ENCODE results near the gene KCNIP2.

KCNIP2 gene

GRCh38 chr10:101879456-101880231, 36.0 kb upstream of the KCNIP2 start:
- no peaks in the 10 kb centered on the region for H3K9me3 ChIP-seq (ENCODE audit: control insufficient read depth in 5 of 5, low read length in 5 of 5)
- H3K27ac ChIP-seq (ENCODE audit: low read depth, low read length) = no peak overlapping the region
- no peaks in the 10 kb centered on the region for H3K27me3 ChIP-seq (ENCODE audit: control insufficient read depth in 5 of 5, insufficient read depth in 4 of 5, low read length in 5 of 5)
- H3K4me3 ChIP-seq (ENCODE audit: low read depth in 1 of 5, low read length in 5 of 5) = no peak overlapping the region
- no peak overlapping the region for H3K9ac ChIP-seq (ENCODE audit: low read length in 5 of 5)
- peaks cover 2 to 13% (median 3%) of the 10 kb centered on the region in 5 donors for H3K36me3 ChIP-seq (ENCODE audit: control insufficient read depth in 5 of 5, insufficient read depth in 5 of 5, low read length in 5 of 5)
- H3K4me1 ChIP-seq (ENCODE audit: control insufficient read depth in 5 of 5, insufficient read depth in 5 of 5, low read length in 5 of 5) = peaks cover 0 to 5% (median 0%) of the 10 kb centered on the region in 5 donors

- Histone ChIP-seq H3K27ac (ENCODE audit: low read depth, low read length) (no peak overlapping the region), H3K4me3 (ENCODE audit: low read depth in 1 of 5, low read length in 5 of 5) (no peak overlapping the region), H3K36me3 (ENCODE audit: control insufficient read depth in 5 of 5, insufficient read depth in 5 of 5, low read length in 5 of 5) (peaks cover 2 to 15% (median 6%) of the 10 kb centered on the region in 5 donors), H3K27me3 (ENCODE audit: control insufficient read depth in 5 of 5, insufficient read depth in 4 of 5, low read length in 5 of 5) (no peaks in the 10 kb centered on the region), H3K9ac (ENCODE audit: low read length in 5 of 5) (no peak overlapping the region), H3K9me3 (ENCODE audit: control insufficient read depth in 5 of 5, low read length in 5 of 5) (no peaks in the 10 kb centered on the region), H3K4me1 (ENCODE audit: control insufficient read depth in 5 of 5, insufficient read depth in 5 of 5, low read length in 5 of 5) (peaks cover 0 to 5% (median 0%) of the 10 kb centered on the region in 5 donors)
Observed at GRCh38 chr10:101878869-101879268, 35.3 kb upstream of the KCNIP2 start.

DNA sequence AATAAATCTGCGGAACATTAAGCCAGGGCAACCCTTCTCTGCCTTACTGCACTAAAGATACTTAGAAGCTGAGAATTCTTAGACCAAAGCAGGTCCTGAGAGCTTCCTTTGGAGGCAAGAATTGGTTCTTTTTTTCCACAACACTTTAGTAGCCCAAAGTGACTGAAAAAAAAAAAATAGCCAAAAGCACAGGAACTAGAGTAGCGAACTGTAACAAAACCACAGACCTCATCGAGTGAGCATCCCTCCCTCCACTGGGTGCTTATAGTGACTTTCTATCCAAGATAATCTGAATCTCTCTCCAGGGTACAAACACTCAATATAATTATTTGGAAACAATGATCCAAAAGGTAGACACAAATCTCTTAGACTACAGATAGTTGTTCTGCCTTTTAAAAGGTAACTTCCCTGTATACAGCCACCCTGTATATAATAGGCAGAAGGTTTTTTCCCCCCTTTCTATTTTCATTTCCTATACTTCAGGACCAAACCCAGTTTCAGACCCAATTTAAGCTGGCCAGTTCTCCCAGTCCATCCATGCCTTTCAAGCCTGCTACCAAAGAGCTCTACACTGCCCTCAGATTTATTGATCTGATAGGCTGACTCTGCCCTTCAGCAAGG, 31.6 kb upstream of the KCNIP2 start:
- Histone ChIP-seq H3K36me3 (ENCODE audit: control insufficient read depth in 5 of 5, insufficient read depth in 5 of 5, low read length in 5 of 5) (peaks cover 2 to 14% (median 5%) of the 10 kb centered on the region in 5 donors), H3K9ac (ENCODE audit: low read length in 5 of 5) (no peak overlapping the region), H3K27me3 (ENCODE audit: control insufficient read depth in 5 of 5, insufficient read depth in 4 of 5, low read length in 5 of 5) (no peaks in the 10 kb centered on the region), H3K27ac (ENCODE audit: low read depth, low read length) (no peak overlapping the region), H3K9me3 (ENCODE audit: control insufficient read depth in 5 of 5, low read length in 5 of 5) (no peaks in the 10 kb centered on the region), H3K4me3 (ENCODE audit: low read depth in 1 of 5, low read length in 5 of 5) (no peak overlapping the region), H3K4me1 (ENCODE audit: control insufficient read depth in 5 of 5, insufficient read depth in 5 of 5, low read length in 5 of 5) (peaks cover 0 to 5% (median 0%) of the 10 kb centered on the region in 5 donors)

- no peak overlapping the region for H3K9ac ChIP-seq (ENCODE audit: low read length in 5 of 5)
- no peak overlapping the region for H3K27ac ChIP-seq (ENCODE audit: low read depth, low read length)
- no peaks in the 10 kb centered on the region for H3K27me3 ChIP-seq (ENCODE audit: control insufficient read depth in 5 of 5, insufficient read depth in 4 of 5, low read length in 5 of 5)
- H3K36me3 ChIP-seq (ENCODE audit: control insufficient read depth in 5 of 5, insufficient read depth in 5 of 5, low read length in 5 of 5) = peaks cover 0 to 8% (median 5%) of the 10 kb centered on the region in 5 donors
- peaks cover 0 to 5% (median 0%) of the 10 kb centered on the region in 5 donors for H3K4me1 ChIP-seq (ENCODE audit: control insufficient read depth in 5 of 5, insufficient read depth in 5 of 5, low read length in 5 of 5)
- no peaks in the 10 kb centered on the region for H3K9me3 ChIP-seq (ENCODE audit: control insufficient read depth in 5 of 5, low read length in 5 of 5)
- no peak overlapping the region for H3K4me3 ChIP-seq (ENCODE audit: low read depth in 1 of 5, low read length in 5 of 5)
Observed at GRCh38 chr10:101874252-101874651, 30.7 kb upstream of the KCNIP2 start.

GRCh38 chr10:101867931-101868330, 24.3 kb upstream of the KCNIP2 start:
- Histone ChIP-seq H3K27ac (ENCODE audit: low read depth, low read length) (no peak overlapping the region), H3K9ac (ENCODE audit: low read length in 5 of 5) (no peak overlapping the region), H3K4me1 (ENCODE audit: control insufficient read depth in 5 of 5, insufficient read depth in 5 of 5, low read length in 5 of 5) (peaks cover 0 to 5% (median 0%) of the 10 kb centered on the region in 5 donors), H3K4me3 (ENCODE audit: low read depth in 1 of 5, low read length in 5 of 5) (no peak overlapping the region), H3K9me3 (ENCODE audit: control insufficient read depth in 5 of 5, low read length in 5 of 5) (no peaks in the 10 kb centered on the region), H3K27me3 (ENCODE audit: control insufficient read depth in 5 of 5, insufficient read depth in 4 of 5, low read length in 5 of 5) (no peaks in the 10 kb centered on the region), H3K36me3 (ENCODE audit: control insufficient read depth in 5 of 5, insufficient read depth in 5 of 5, low read length in 5 of 5) (peaks cover 0 to 3% (median 0%) of the 10 kb centered on the region in 5 donors)

DNA sequence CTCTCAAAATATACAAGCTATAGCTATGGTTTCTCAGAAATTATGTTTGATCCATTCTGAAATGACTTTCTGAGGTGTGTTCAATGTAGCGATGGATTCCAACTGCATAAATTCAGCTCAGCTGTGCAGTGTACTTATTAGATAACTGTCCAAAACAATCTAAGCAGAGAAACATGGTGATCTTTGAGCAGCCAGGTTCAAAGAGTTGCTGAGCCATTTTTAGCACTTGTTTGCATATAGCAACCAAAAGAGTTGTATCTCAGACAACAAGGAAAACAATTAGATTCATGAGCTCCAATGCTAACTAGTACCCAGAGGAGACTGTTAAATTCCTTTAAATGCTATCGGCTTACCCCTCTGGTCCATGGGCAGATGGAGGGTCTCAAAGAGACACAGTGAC, 15.9 kb upstream of the KCNIP2 start:
- peaks cover 0 to 9% (median 4%) of the 10 kb centered on the region in 5 donors for H3K9me3 ChIP-seq (ENCODE audit: control insufficient read depth in 5 of 5, low read length in 5 of 5)
- H3K4me1 ChIP-seq (ENCODE audit: control insufficient read depth in 5 of 5, insufficient read depth in 5 of 5, low read length in 5 of 5) = peaks cover 0 to 22% (median 9%) of the 10 kb centered on the region in 5 donors
- H3K27me3 ChIP-seq (ENCODE audit: control insufficient read depth in 5 of 5, insufficient read depth in 4 of 5, low read length in 5 of 5) = no peaks in the 10 kb centered on the region
- H3K36me3 ChIP-seq (ENCODE audit: control insufficient read depth in 5 of 5, insufficient read depth in 5 of 5, low read length in 5 of 5) = peaks cover 0 to 17% (median 0%) of the 10 kb centered on the region in 5 donors
- no peak overlapping the region for H3K9ac ChIP-seq (ENCODE audit: low read length in 5 of 5)
- no peak overlapping the region for H3K27ac ChIP-seq (ENCODE audit: low read depth, low read length)
- H3K4me3 ChIP-seq (ENCODE audit: low read depth in 1 of 5, low read length in 5 of 5) = no peak overlapping the region

- Histone ChIP-seq H3K9me3 (ENCODE audit: control insufficient read depth in 5 of 5, low read length in 5 of 5) (peaks cover 0 to 9% (median 4%) of the 10 kb centered on the region in 5 donors), H3K27me3 (ENCODE audit: control insufficient read depth in 5 of 5, insufficient read depth in 4 of 5, low read length in 5 of 5) (no peaks in the 10 kb centered on the region), H3K4me1 (ENCODE audit: control insufficient read depth in 5 of 5, insufficient read depth in 5 of 5, low read length in 5 of 5) (peaks cover 0 to 28% (median 12%) of the 10 kb centered on the region in 5 donors), H3K9ac (ENCODE audit: low read length in 5 of 5) (no peak overlapping the region), H3K4me3 (ENCODE audit: low read depth in 1 of 5, low read length in 5 of 5) (no peak overlapping the region), H3K36me3 (ENCODE audit: control insufficient read depth in 5 of 5, insufficient read depth in 5 of 5, low read length in 5 of 5) (peaks cover 0 to 17% (median 0%) of the 10 kb centered on the region in 5 donors), H3K27ac (ENCODE audit: low read depth, low read length) (no peak overlapping the region)
Observed at GRCh38 chr10:101858723-101859500, 15.3 kb upstream of the KCNIP2 start.

GRCh38 chr10:101857802-101858476, 14.3 kb upstream of the KCNIP2 start:
- no peak overlapping the region for H3K27ac ChIP-seq (ENCODE audit: low read depth, low read length)
- H3K4me1 ChIP-seq (ENCODE audit: control insufficient read depth in 5 of 5, insufficient read depth in 5 of 5, low read length in 5 of 5) = peaks cover 0 to 38% (median 20%) of the 10 kb centered on the region in 5 donors

DNA sequence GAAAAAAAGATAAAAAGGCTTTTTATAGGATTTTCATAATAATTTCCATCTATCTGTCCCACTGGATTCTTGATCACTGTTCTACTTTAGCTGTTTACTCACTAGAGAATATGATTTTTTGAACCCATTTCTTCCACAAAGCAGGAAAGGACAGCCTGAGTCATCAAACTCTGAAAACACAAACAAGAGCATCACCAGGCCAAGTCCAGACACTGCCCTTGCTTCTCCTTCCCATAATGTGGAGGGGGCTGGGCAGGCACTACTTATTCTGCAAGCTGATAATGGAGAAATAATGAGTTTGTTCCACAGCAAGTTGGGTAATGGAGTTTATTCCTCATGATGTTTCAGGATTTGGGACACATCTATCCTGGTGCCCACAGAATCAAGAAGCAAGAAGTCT, 13.0 kb upstream of the KCNIP2 start:
- no peak overlapping the region for H3K27ac ChIP-seq (ENCODE audit: low read depth, low read length)
- no peaks in the 10 kb centered on the region for H3K27me3 ChIP-seq (ENCODE audit: control insufficient read depth in 5 of 5, insufficient read depth in 4 of 5, low read length in 5 of 5)
- H3K9ac ChIP-seq (ENCODE audit: low read length in 5 of 5) = no peak overlapping the region
- H3K4me3 ChIP-seq (ENCODE audit: low read depth in 1 of 5, low read length in 5 of 5) = no peak overlapping the region
- peaks cover 0 to 9% (median 4%) of the 10 kb centered on the region in 5 donors for H3K9me3 ChIP-seq (ENCODE audit: control insufficient read depth in 5 of 5, low read length in 5 of 5)
- H3K4me1 ChIP-seq (ENCODE audit: control insufficient read depth in 5 of 5, insufficient read depth in 5 of 5, low read length in 5 of 5) = peaks cover 0 to 50% (median 33%) of the 10 kb centered on the region in 5 donors
- H3K36me3 ChIP-seq (ENCODE audit: control insufficient read depth in 5 of 5, insufficient read depth in 5 of 5, low read length in 5 of 5) = peaks cover 0 to 17% (median 0%) of the 10 kb centered on the region in 5 donors

More at GRCh38 chr10:101857802-101858476, 14.3 kb upstream of the KCNIP2 start:
- Histone ChIP-seq H3K9ac (ENCODE audit: low read length in 5 of 5) (no peak overlapping the region), H3K9me3 (ENCODE audit: control insufficient read depth in 5 of 5, low read length in 5 of 5) (peaks cover 0 to 9% (median 4%) of the 10 kb centered on the region in 5 donors), H3K4me3 (ENCODE audit: low read depth in 1 of 5, low read length in 5 of 5) (no peak overlapping the region), H3K36me3 (ENCODE audit: control insufficient read depth in 5 of 5, insufficient read depth in 5 of 5, low read length in 5 of 5) (peaks cover 0 to 17% (median 0%) of the 10 kb centered on the region in 5 donors), H3K27me3 (ENCODE audit: control insufficient read depth in 5 of 5, insufficient read depth in 4 of 5, low read length in 5 of 5) (no peaks in the 10 kb centered on the region)
